HG03575 (cell line): ENCODE data around the gene SV2C.
"Not testable (repeated sequence)": the region's sequence is repeated elsewhere in the genome, so short reads cannot be mapped to it uniquely, and the experiment has no call there.

Source experiments
- ATAC-seq: cut with Tn5 transposase; IDR thresholded peaks from one replicate; pipeline ENCODE4 v1.9.1; 2021; ENCODE audit not compliant: unreplicated experiment, insufficient number of reproducible peaks, low FRiP score; ENCODE audit errors: extremely low read depth

The SV2C gene

GRCh38 chr5:76082772-76083554 lies at the start of gene SV2C:
SV2C (plus strand) TSS chr5:76083383; CDS start chr5:76131751, 48,368 bp downstream.
- ATAC-seq = no peak

DNA sequence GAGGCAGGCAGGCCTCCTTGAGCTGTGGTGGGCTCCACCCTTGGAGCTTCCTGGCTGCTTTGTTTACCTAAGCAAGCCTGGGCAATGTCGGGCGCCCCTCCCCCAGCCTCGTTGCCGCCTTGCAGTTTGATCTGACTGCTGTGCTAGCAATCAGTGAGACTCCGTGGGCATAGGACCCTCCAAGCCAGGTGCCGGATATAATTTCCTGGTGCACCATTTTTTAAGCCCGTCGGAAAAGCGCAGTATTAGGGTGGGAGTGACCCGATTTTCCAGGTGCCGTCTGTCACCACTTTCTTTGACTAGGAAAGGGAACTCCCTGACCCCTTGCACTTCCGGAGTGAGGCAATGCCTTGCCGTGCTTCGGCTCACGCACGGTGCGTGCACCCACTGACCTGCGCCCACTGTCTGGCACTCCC lies 45.4 kb upstream of the SV2C start:
- not testable (repeated sequence) for ATAC-seq

DNA sequence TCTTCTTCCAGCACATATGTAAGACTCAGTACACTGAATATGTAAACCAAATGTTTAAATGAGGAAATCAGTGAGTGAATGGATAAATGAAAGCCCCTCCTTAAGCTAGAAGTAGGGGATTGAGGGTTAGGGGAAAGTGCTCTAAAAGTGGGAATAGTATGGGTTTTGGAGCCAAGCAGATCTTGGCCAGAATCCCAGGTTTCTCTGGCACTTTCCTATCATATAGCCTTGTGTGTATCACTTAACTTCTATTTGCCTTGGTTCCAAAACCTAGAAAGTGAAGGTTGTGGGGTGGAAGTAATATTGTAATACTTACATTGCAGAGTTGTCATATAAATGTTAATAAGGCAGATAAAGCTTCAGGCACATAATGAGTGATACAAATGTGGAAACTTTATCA lies 45.0 kb upstream of the SV2C start:
- ATAC-seq = no peak

GRCh38 chr5:76040806-76041205 lies 42.4 kb upstream of the SV2C start:
- no peak for ATAC-seq

DNA sequence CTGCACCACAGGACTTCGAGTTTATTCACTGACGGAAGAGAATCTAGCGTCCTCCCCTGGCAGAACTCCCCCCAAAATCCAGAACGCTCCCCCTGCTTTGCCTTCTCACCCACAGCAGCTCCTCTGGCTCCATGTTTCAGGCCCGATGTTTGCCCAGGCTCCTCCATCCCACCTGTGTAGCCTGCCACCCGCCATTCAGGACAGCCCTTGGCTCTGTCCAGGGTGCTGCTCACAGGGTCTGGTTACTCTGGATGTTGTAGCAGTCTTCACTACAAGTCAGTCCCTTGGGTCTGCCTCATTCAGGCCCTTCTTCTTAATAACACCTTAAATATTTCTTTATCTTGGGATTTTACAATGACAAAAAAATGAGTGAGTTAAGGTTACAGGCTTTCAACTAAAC lies 41.3 kb upstream of the SV2C start:
- no peak for ATAC-seq

DNA sequence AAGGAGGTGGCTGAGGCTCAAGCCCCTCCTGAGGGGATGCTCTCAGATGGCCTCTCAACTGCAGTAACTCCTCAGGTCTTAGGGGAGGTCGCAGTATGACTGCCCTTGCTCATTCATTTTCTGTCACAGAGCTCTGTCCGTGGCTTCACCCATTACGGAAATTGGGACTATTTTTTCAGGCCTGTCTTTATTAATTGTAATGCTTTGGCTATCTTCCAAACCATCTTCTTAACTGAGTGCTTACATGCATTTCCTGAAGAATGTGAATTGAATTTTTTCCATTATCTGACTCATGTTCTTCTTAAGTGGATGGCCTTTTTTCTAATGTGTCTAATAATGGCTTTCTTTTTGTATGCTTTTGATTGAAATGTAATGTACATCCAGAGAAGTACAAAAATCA lies 36.4 kb upstream of the SV2C start:
- no peak for ATAC-seq

DNA sequence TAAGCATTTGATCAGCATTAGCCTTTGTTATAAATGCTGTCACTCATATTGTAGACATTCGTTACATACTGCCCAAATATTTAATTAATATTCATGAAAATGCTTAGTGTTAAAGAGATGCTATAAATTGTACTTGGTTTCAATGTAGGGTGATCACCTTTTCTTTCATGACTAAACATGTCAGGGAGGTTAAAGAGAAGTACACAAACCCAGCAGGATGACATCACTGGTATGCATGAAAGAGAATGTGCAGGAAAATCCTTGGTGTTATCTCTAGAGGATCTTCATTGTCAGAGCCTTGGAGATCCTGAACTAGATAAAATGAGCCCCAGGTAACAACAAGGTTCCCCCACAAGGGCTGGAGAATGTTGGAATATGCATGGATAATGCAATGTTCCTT lies 33.0 kb upstream of the SV2C start:
- ATAC-seq = no peak

- no peak for ATAC-seq
Measured at GRCh38 chr5:76062502-76063041, 20.6 kb upstream of the SV2C start.

DNA sequence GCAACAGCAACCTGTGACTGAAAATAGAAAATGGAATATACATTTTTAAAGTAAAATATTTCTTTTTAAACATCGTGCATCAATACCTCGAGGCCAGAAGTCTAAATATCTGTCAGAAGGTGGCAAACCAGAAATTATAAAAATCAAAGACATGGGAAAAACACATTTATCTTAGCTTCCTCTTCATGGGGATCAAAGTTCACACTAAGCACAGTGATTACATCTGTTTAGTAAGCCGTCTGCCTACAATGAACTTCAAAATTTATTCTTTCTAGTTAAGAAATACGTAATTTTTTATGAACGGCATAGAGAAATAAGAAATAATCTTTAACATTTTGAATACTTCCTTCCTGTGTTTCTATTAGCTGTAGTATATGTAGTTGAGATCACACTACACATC lies 17.9 kb upstream of the SV2C start:
- no peak for ATAC-seq

DNA sequence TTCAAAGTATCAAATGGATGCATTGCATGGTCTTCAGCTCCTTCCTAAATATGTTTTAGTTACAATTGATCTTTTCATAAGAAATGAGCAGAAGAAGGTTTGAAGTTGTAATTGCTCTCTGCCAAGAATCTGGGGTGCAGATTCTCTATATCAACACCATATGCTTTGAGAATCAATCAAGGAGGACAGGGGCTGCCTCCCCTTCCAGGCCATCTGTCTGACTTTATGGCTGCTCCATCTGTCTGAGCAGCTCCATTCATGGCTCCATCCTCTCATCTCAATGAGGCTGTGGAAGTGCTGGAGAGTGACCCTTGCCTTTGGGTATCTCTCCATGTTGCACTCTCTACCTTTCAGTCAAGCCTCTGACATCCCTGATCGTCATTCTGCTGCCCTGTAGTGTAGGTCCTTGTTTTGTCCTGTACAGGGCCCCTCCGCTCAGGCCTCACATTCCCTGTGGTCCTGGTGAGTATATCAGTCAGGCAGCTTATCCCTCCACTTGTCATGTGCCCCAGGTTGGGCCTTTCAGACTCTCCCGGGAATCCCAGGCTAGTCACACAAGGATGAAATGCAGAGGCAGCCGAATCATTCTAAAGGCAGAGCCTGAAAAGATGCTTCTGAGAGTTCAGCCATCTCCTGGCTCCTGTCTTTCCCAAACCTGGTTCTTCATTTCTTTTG lies 14.0 kb upstream of the SV2C start:
- no peak for ATAC-seq

DNA sequence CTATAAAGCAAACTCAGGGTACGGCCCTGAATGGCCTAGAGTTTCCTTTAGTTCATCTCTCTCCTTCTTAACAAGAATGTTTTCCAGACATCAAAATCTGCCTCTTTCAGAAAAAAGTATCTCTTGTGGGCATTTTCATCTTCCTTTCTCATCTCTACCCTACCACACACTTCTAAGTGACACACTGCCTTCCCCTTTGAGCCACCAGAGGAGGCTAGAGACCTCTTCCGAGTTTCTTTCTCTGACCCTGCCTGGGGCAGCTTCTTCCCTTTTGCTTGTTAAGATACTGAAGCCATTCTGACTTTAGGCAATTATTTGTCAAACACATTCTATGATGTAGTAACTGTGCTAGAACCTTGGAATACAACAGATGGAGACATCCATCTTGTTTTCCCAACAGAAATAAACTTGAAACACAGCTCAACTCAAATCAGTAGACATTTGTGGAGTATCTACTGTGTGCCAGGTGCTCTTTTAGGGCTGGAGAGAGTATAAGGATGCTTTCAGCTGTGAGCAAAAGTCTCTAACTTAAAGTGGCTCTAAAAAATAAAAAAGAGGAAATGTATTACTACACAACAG lies 8.6 kb upstream of the SV2C start:
- ATAC-seq = no peak

DNA sequence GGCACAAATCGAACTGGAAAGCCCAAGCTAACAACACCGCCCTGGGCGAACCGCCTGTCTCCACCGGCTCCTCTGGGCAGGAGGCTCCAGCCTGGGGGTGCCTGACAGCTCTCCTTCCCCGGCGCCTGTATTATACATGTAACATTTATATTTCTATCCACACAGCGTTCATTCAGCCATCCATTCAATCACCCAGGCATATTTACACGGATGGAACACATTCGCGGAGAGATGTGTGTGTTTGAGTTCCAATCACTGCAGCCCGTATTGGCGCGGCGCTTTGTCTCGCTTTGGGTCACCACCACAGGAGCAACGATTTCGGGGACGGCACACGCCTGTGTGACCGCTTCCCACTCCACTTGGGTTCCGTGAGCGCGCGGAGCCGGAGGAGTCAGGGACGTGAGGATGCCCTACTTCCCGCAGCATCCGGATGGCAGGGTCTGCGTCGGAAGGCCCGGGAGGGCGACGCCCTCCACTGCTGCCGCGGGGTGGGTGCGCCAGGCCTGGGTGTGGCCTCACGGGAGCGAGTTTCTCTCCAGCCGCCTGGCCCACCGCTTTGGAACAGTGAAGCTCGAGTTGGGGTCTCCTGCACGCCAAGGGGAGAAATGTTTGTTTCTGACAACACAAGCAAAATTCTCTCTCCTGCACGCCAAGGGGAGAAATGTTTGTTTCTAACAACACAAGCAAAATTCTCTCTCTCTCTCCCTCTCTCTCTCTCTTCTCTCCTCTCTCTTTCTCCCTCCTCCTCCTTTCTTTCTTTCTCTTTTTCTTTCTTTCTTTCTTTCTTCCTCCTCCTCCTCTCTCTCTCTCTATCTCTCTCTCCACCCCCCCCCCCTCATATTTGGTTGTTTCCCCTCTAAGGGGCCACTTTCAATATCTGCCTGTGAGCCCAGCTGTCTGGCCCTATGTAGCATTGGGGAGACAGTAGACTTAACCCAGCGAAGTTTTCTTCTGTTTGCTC lies 1.1 kb upstream of the SV2C start:
- ATAC-seq = no peak

DNA sequence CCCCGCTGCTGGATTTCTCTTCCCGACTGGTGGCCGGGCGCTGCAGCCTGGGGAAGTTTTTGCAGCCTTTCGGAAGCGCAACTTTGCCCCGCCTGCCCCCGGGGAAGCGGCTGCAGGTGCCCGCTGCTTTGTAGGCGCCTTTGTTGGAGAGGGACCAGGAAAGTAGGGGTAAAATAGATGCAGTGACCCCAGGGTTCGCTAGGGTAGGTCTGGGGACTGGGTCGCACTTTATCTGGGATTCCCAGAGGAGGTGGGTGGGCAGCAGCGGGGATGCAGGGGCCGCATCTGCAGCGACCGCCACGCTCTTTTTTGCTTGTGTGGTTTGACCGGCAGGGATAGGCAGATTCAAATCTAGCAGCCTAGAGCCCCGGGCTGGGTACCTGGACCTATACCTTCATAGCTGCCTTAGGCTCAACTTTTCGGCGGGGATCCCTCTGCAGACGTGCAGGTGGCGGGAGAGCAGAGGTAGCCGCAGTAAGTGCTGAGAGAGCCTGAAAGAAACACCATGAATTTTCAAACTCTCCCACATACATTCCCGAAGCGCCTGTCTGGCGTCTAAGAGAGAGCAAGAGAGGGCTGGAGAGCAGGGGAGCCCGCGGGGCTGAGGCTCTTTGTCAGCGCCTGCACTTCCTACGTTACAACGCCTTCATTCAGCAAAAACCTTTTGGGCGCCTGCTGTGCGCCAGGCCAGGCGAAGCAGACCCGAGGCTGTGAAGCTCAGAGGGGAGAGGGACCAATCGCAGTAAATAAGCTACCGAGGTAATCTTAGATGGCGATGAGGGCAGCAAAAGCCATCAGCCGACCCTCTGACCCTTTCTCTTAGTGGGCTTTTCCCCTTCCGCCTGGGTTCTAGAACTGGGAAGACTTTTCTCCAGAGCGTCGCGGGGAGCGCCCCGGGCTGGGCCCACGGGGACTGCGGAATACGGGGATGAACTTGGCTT lies 642 bp downstream of the SV2C start:
- no peak for ATAC-seq

DNA sequence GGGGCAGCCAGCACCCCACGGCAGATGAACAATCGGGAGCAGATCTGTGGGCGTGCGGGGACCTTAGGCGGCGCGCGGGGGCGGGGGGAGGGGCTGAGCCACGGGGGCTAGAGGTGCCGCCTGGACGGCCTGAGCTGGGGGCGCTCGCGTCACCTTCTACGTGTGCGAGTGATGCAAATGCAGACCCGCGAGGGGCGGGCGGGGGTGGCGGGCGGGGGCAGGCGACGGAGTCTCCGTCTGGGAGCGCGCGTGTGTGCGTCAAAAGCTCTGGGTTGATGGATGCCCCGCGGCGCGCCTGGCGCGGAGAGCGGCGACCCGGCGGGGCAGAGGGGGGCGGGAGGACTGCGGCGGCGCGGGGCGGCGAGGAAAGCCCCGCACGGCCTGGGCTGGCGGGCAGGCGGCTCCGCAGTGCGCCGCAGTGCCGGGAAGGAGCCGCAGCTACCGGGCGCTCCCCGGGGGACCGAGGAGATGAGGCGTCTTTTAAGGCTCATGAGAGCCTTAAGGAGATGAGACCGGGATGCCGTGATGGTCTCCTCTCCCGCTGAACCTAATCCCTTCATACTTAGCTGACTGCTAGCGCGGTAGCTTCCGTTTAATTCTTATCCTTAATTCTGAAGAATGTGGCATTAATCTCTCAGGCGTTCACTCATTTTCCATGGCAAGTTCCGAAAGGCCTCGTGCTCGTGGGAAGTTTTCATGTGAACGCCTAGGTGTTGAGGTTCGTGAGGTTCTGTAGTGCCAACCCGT lies 1.5 kb downstream of the SV2C start:
- ATAC-seq = no peak

- no peak for ATAC-seq
Measured at GRCh38 chr5:76085243-76085579, 2.0 kb downstream of the SV2C start.

- no peak for ATAC-seq
Measured at GRCh38 chr5:76086095-76086494, 2.9 kb downstream of the SV2C start.

GRCh38 chr5:76089156-76089555 lies 6.0 kb downstream of the SV2C start:
- ATAC-seq = not testable (repeated sequence)
